Spleen (tissue), 11 donors: ENCODE data around the gene VSX1. TPM values are rescaled to one million over a fixed set of nuclear protein-coding genes. Genes with fewer than 3 reads are reported as not detected.

Experiments
- DNase-seq: peaks from one replicate; pipeline ENCODE4 v3.0.0-alpha.2; 2020
- H3K27ac ChIP-seq, 8 donors: fragments of 200-600 bp; sonication (generic) in 7 of 8; 1 replicate in 4 of 8; 2 replicates in 4 of 8; pipeline versions ENCODE4 v1.5.0 to v1.8.0; 2016 to 2021; ENCODE audit warnings: inconsistent platforms in 4 of 8, mild to moderate bottlenecking in 4 of 8, moderate library complexity in 1 of 8
- H3K27me3 ChIP-seq, 7 donors: fragments of 200-600 bp; sonication (generic) in 6 of 7; replicated peaks in 1 of 7; 1 replicate in 4 of 7; 2 replicates in 3 of 7; pipeline versions ENCODE4 v1.5.0 to v1.8.0; 2016 to 2021; ENCODE audit warnings: inconsistent platforms in 3 of 7, mild to moderate bottlenecking in 1 of 7
- H3K36me3 ChIP-seq, 6 donors: fragments of 200-600 bp; sonication (generic) in 5 of 6; 1 replicate in 4 of 6; 2 replicates in 2 of 6; pipeline versions ENCODE4 v1.5.0 to v1.8.0; 2016 to 2021; ENCODE audit warnings: inconsistent platforms in 2 of 6
- H3K4me1 ChIP-seq, 6 donors: fragments of 200-600 bp; sonication (generic) in 5 of 6; 1 replicate in 3 of 6; 2 replicates in 3 of 6; pipeline versions ENCODE4 v1.5.0 to v1.8.0; 2016 to 2021; ENCODE audit warnings: inconsistent platforms in 3 of 6
- H3K4me3 ChIP-seq, 8 donors: fragments of 200-600 bp; sonication (generic) in 7 of 8; 1 replicate in 4 of 8; 2 replicates in 4 of 8; pipeline versions ENCODE4 v1.5.0 to v1.8.0; 2016 to 2021; ENCODE audit warnings: inconsistent platforms in 4 of 8, mild to moderate bottlenecking in 4 of 8, moderate library complexity in 2 of 8
- H3K9me3 ChIP-seq, 8 donors: fragments of 200-600 bp; sonication (generic) in 7 of 8; 1 replicate in 4 of 8; 2 replicates in 4 of 8; pipeline versions ENCODE4 v1.5.0 to v1.8.0; 2016 to 2021; ENCODE audit warnings: inconsistent platforms in 4 of 8
- CTCF ChIP-seq, 11 experiments: fragments of 200-600 bp in 7 of 11; fragments of 450-650 bp in 4 of 11; sonication (generic) in 4 of 11; IDR thresholded peaks in 8 of 11; conservative IDR thresholded peaks in 3 of 11; 1 replicate in 7 of 11; 2 replicates in 4 of 11; pipeline versions ENCODE4 v1.4.0 to v1.8.0; 2016 to 2021; ENCODE audit warnings: antibody characterized with exemption in 11 of 11, inconsistent platforms in 4 of 11, mild to moderate bottlenecking in 1 of 11
- POLR2A ChIP-seq, 3 donors: fragments of 450-650 bp; IDR thresholded peaks; one replicate each; pipeline ENCODE4 v1.5.1; 2017; ENCODE audit warnings: antibody characterized with exemption in 3 of 3, mild to moderate bottlenecking in 1 of 3
- POLR2AphosphoS5 ChIP-seq, 3 donors: sonication (generic); formaldehyde crosslinking; IDR thresholded peaks; one replicate each; pipeline ENCODE4 v1.5.1; 2017; ENCODE audit warnings: antibody characterized with exemption in 3 of 3
- WGBS, 5 donors: extraction: QIAGEN DNeasy Blood & Tissue Kit in 3 of 5; methylation state at CpG; one replicate each; pipeline versions ENCODE4 v1.1.5 to v1.1.7; 2013 to 2018; 5-methylcytosine and 5-hydroxymethylcytosine counted together
- intact Hi-C: fragments of 100-400 bp; cut with DNase I; formaldehyde crosslinking; loops from one replicate; pipeline ENCODE4 v1.15.0; 2023; ENCODE audit warnings: low total_unique reads
- polyA plus RNA-seq, 3 donors: library from polyadenylated mRNA; stranded (reverse); fragments of 200-250 nt; gene quantifications; one replicate each; pipeline ENCODE4 v1.2.1, GENCODE V29; 2013
- total RNA-seq, 7 donors: library from RNA; depleted of rRNA in 3 of 7; stranded (reverse); fragments of >200 nt in 3 of 7; fragmentation: NEBNext Ultra II Directional in 4 of 7; extraction: Animal tissue kit (Norgen Biotek cat#: 25700) in 4 of 7; gene quantifications; one replicate each; pipeline versions ENCODE4 v1.1.0 to v1.2.1, GENCODE V29; 2016 to 2021
- donor health status: healthy with polysubstance abuse.
- donor health status: DM: no; HTN: no; CAD: no; lungs with moderate emphysema.
- donor health status: DM: no; HTN: no; CAD: no.
- donor health status: Bipolar disorder and iron deficiency.
- donor health status: healthy.
- donor health status: DM: no; HTN: no; CAD: no.
- donor health status: DM: yes; HTN: yes; CAD: no.

VSX1 gene
- total and polyA plus RNA-seq, 10 donors, result not detected

- DNase-seq, result no peak
- no peak overlapping the region for H3K4me3 ChIP-seq
- 75 to 89% (median 84%) methylated on average over 7 of the region's 7 CpGs for WGBS, 5 donors
- intact Hi-C loops, result no loop called here
- no peaks in the 10 kb centered on the region for H3K9me3 ChIP-seq
- H3K27me3 ChIP-seq, result no peaks in the 10 kb centered on the region
- H3K36me3 ChIP-seq, result peaks cover 0 to 46% (median 21%) of the 10 kb centered on the region in 6 donors
- peak overlapping the region in 4 of 8 donors; percentile 38 to 98 (median 94) for H3K27ac ChIP-seq
- peaks cover 34 to 93% (median 68%) of the 10 kb centered on the region in 6 donors for H3K4me1 ChIP-seq
- TF ChIP-seq POLR2AphosphoS5 (IDR thresholded peaks at IDR 0.05), result no peak
- TF ChIP-seq POLR2A (IDR thresholded peaks at IDR 0.05), result no peak
- TF ChIP-seq CTCF (IDR thresholded peaks at IDR 0.05 in 8 of 11, conservative IDR thresholded peaks at IDR 0.05 in 3 of 11), result no peak
These were observed 31.9 kb downstream of the VSX1 start for GRCh38 chr20:25050082-25050481.

GRCh38 chr20:25049261-25050060, 32.5 kb downstream of the VSX1 start:
- no peak for TF ChIP-seq POLR2A (IDR thresholded peaks at IDR 0.05)
- TF ChIP-seq CTCF (IDR thresholded peaks at IDR 0.05 in 8 of 11, conservative IDR thresholded peaks at IDR 0.05 in 3 of 11), result no peak
- Histone ChIP-seq H3K27me3 (no peaks in the 10 kb centered on the region), H3K36me3 (peaks cover 0 to 52% (median 21%) of the 10 kb centered on the region in 6 donors), H3K4me3 (no peak overlapping the region), H3K9me3 (no peaks in the 10 kb centered on the region), H3K4me1 (peaks cover 28 to 93% (median 68%) of the 10 kb centered on the region in 6 donors), H3K27ac (peak overlapping the region in 4 of 8 donors; percentile 38 to 98 (median 94))
- DNase-seq, result peak; percentile 46
- WGBS, 5 donors, result 85 to 90% (median 88%) methylated on average over 16 of the region's 16 CpGs
- intact Hi-C loops, result no loop called here

- Histone ChIP-seq H3K27me3 (no peaks in the 10 kb centered on the region), H3K9me3 (no peaks in the 10 kb centered on the region), H3K4me1 (peaks cover 22 to 93% (median 65%) of the 10 kb centered on the region in 6 donors), H3K27ac (peak overlapping the region in 3 of 8 donors; percentile 1 to 40 (median 18)), H3K4me3 (no peak overlapping the region), H3K36me3 (peaks cover 0 to 54% (median 21%) of the 10 kb centered on the region in 6 donors)
- intact Hi-C loops, result no loop called here
- peak in 2 of 3 donors; percentile 26 to 30 for TF ChIP-seq POLR2AphosphoS5 (IDR thresholded peaks at IDR 0.05)
- TF ChIP-seq POLR2A (IDR thresholded peaks at IDR 0.05), result no peak
- no peak for TF ChIP-seq CTCF (IDR thresholded peaks at IDR 0.05 in 8 of 11, conservative IDR thresholded peaks at IDR 0.05 in 3 of 11)
- WGBS, 5 donors, result 53 to 78% (median 62%) methylated on average over 8 of the region's 8 CpGs
- DNase-seq, result peak; percentile 61
These were observed 33.4 kb downstream of the VSX1 start for GRCh38 chr20:25048519-25048952.

- 89 to 95% (median 91%) methylated on average over 13 of the region's 13 CpGs for WGBS, 5 donors
- peaks cover 23 to 93% (median 65%) of the 10 kb centered on the region in 6 donors for H3K4me1 ChIP-seq
- no peak overlapping the region for H3K27ac ChIP-seq
- no peaks in the 10 kb centered on the region for H3K27me3 ChIP-seq
- TF ChIP-seq CTCF (IDR thresholded peaks at IDR 0.05 in 8 of 11, conservative IDR thresholded peaks at IDR 0.05 in 3 of 11) (no peak), POLR2A (IDR thresholded peaks at IDR 0.05) (no peak), POLR2AphosphoS5 (IDR thresholded peaks at IDR 0.05) (no peak)
- DNase-seq, result peak; percentile 72
- intact Hi-C loops, result no loop called here
- peaks cover 0 to 54% (median 21%) of the 10 kb centered on the region in 6 donors for H3K36me3 ChIP-seq
- H3K9me3 ChIP-seq, result no peaks in the 10 kb centered on the region
- no peak overlapping the region for H3K4me3 ChIP-seq
These were observed 34.2 kb downstream of the VSX1 start for GRCh38 chr20:25047766-25048165.
